ENCODE data around the gene MYL11.
A peak's percentile ranks its signal among the peaks of the same experiment; 100 is the strongest.

Gene MYL11

GRCh38 chr16:30353438-30354129, 21.0 kb upstream of the MYL11 start:
- peak in 3 of 10 donors; percentile 65 to 73 (median 67) for DNase-seq

GRCh38 chr16:30354423-30355143, 20.0 kb upstream of the MYL11 start:
- DNase-seq = peak in 3 of 10 donors; percentile 29 to 66 (median 45)
- intact Hi-C loops (cut with DNase I) = no loop called here

More at GRCh38 chr16:30353438-30354129, 21.0 kb upstream of the MYL11 start:
- intact Hi-C loops (cut with DNase I) = no loop called here

GRCh38 chr16:30355144-30355953, 19.3 kb upstream of the MYL11 start, which contains the start of gene CD2BP2:
CD2BP2 (minus strand) TSS chr16:30355308; CDS start chr16:30354681, 627 bp downstream.
- peak; percentile 95 to 99 (median 96) for DNase-seq
- intact Hi-C loops (cut with DNase I) = no loop called here

GRCh38 chr16:30355954-30356308, 18.7 kb upstream of the MYL11 start:
- peak in 1 of 10 donors; percentile 62 for DNase-seq
- intact Hi-C loops (cut with DNase I) = no loop called here

- peak in 3 of 10 donors; percentile 43 to 68 (median 55) for DNase-seq
- intact Hi-C loops (cut with DNase I) = no loop called here
These were observed 18.1 kb upstream of the MYL11 start for GRCh38 chr16:30356401-30357084.

GRCh38 chr16:30357085-30357714, 17.4 kb upstream of the MYL11 start:
- intact Hi-C loops (cut with DNase I) = no loop called here
- peak in 2 of 10 donors; percentile 22 to 33 for DNase-seq

GRCh38 chr16:30357715-30358576, 16.7 kb upstream of the MYL11 start:
- DNase-seq = peak in 1 of 10 donors; percentile 49
- intact Hi-C loops (cut with DNase I) = no loop called here

- DNase-seq = no peak
- intact Hi-C loops (cut with DNase I) = no loop called here
These were observed 16.0 kb upstream of the MYL11 start for GRCh38 chr16:30358577-30358936.

- intact Hi-C loops (cut with DNase I) = no loop called here
- DNase-seq = no peak
These were observed 15.4 kb upstream of the MYL11 start for GRCh38 chr16:30358990-30359870.

GRCh38 chr16:30359871-30360170, 14.8 kb upstream of the MYL11 start:
- DNase-seq = no peak
- intact Hi-C loops (cut with DNase I) = no loop called here

- no peak for DNase-seq
- intact Hi-C loops (cut with DNase I) = no loop called here
These were observed 13.4 kb upstream of the MYL11 start for GRCh38 chr16:30361180-30361579.

- intact Hi-C loops (cut with DNase I) = loop anchor here (5.0 kb wide), 1 partner anchor 42 kb away; the partner anchor contains the start of gene ZNF771
These were observed 9.4 kb upstream of the MYL11 start for GRCh38 chr16:30365200-30365599.

GRCh38 chr16:30366511-30366910, 8.1 kb upstream of the MYL11 start:
- no peak for DNase-seq
- intact Hi-C loops (cut with DNase I) = loop anchor here (5.0 kb wide), 1 partner anchor 41 kb away; the partner anchor contains the start of gene ZNF771

More at GRCh38 chr16:30365200-30365599, 9.4 kb upstream of the MYL11 start:
- peak in 1 of 10 donors; percentile 47 for DNase-seq

- intact Hi-C loops (cut with DNase I) = loop anchor here (5.0 kb wide), 1 partner anchor 40 kb away; the partner anchor contains the start of gene ZNF771
- DNase-seq = peak in 1 of 10 donors; percentile 0
These were observed 7.1 kb upstream of the MYL11 start for GRCh38 chr16:30367349-30368009.

- intact Hi-C loops (cut with DNase I) = loop anchor here (5.0 kb wide), 1 partner anchor 39 kb away; the partner anchor contains the start of gene ZNF771
- peak in 1 of 10 donors; percentile 19 for DNase-seq
These were observed 6.3 kb upstream of the MYL11 start for GRCh38 chr16:30368122-30368791.

- intact Hi-C loops (cut with DNase I) = loop anchor here (5.0 kb wide), 1 partner anchor 39 kb away; the partner anchor contains the start of gene ZNF771
- no peak for DNase-seq
These were observed 5.9 kb upstream of the MYL11 start for GRCh38 chr16:30368792-30369090.
